Measurements from ENCODE around the gene ZNF568.

The ZNF568 gene

DNA sequence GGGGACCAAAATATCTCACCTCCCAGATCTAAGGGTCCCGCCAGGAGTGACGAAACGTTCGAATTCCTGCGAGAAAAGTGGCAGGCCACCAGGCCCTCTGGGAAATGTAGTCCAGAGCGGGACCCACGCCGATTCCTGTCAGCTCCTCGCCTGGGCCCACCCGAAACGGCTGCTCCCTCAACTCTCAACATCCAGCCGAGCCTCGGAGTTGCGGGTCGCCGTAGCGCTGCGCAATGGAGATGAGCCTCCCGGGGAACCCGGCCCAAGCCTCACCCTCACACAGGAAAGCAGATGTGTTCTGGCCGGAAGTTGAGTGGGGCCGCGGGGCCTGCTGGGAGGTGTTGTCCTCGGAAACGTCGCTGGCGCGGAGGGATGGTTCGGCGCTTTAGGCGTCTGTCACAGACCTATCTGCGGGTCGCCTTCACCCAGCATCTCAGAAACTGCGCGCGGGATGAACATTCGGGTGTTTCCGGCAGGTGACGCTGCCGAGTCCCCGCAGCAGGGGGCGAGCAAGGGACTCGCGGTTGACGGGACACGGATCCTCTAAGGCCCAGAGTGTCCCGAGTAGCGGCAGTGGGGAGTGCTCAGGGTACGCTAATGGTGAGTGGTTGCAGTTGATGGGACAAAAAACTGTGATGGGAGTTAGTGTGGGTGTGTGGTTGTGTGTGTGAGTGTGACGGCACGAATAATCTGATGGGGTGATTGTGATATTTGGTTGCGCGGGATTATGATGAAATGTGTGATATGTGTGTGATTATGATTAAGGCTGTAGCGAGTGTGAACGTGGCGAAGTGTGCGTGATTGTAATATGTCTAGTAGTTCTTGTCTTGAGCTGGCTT is at the start of gene ZNF568, which contains the start of gene ZNF829 (continued):
- TF ChIP-seq, protein P1, sequence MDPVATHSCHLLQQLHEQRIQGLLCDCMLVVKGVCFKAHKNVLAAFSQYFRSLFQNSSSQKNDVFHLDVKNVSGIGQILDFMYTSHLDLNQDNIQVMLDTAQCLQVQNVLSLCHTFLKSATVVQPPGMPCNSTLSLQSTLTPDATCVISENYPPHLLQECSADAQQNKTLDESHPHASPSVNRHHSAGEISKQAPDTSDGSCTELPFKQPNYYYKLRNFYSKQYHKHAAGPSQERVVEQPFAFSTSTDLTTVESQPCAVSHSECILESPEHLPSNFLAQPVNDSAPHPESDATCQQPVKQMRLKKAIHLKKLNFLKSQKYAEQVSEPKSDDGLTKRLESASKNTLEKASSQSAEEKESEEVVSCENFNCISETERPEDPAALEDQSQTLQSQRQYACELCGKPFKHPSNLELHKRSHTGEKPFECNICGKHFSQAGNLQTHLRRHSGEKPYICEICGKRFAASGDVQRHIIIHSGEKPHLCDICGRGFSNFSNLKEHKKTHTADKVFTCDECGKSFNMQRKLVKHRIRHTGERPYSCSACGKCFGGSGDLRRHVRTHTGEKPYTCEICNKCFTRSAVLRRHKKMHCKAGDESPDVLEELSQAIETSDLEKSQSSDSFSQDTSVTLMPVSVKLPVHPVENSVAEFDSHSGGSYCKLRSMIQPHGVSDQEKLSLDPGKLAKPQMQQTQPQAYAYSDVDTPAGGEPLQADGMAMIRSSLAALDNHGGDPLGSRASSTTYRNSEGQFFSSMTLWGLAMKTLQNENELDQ (tag by site-specific recombination; IDR thresholded peaks at IDR 0.05; ENCODE audit: low read depth) = no peak
- no peak; the same call in 1 of the 2 replicates for TF ChIP-seq ZNF394 (tag by site-specific recombination; IDR thresholded peaks at IDR 0.05; ENCODE audit: borderline replicate concordance)
- peak; percentile 99 for TF ChIP-seq ZNF76 (tag by site-specific recombination; IDR thresholded peaks at IDR 0.05; ENCODE audit: borderline replicate concordance, low read depth)
- peak; percentile 45 for TF ChIP-seq ZNF654 (tag by site-specific recombination; IDR thresholded peaks at IDR 0.05; ENCODE audit: low read depth)
- peak; percentile 95 for TF ChIP-seq ZNF169 (tag by site-specific recombination; IDR thresholded peaks at IDR 0.05)
- TF ChIP-seq KLF10 (tag by site-specific recombination; IDR thresholded peaks at IDR 0.05) = no peak
- TF ChIP-seq, protein P2, sequence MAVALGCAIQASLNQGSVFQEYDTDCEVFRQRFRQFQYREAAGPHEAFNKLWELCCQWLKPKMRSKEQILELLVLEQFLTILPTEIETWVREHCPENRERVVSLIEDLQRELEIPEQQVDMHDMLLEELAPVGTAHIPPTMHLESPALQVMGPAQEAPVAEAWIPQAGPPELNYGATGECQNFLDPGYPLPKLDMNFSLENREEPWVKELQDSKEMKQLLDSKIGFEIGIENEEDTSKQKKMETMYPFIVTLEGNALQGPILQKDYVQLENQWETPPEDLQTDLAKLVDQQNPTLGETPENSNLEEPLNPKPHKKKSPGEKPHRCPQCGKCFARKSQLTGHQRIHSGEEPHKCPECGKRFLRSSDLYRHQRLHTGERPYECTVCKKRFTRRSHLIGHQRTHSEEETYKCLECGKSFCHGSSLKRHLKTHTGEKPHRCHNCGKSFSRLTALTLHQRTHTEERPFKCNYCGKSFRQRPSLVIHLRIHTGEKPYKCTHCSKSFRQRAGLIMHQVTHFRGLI (tag by site-specific recombination; IDR thresholded peaks at IDR 0.05) = no peak
- TF ChIP-seq PRDM10 (tag by site-specific recombination; IDR thresholded peaks at IDR 0.05) = peak; percentile 76
- peak; percentile 91 for TF ChIP-seq ZNF423 (tag by site-specific recombination; IDR thresholded peaks at IDR 0.05)
- TF ChIP-seq ZBTB48 (tag by site-specific recombination; IDR thresholded peaks at IDR 0.05) = peak; percentile 99
- TF ChIP-seq SALL2 (tag by site-specific recombination; IDR thresholded peaks at IDR 0.05; ENCODE audit: borderline replicate concordance) = no peak
- TF ChIP-seq, protein P3, sequence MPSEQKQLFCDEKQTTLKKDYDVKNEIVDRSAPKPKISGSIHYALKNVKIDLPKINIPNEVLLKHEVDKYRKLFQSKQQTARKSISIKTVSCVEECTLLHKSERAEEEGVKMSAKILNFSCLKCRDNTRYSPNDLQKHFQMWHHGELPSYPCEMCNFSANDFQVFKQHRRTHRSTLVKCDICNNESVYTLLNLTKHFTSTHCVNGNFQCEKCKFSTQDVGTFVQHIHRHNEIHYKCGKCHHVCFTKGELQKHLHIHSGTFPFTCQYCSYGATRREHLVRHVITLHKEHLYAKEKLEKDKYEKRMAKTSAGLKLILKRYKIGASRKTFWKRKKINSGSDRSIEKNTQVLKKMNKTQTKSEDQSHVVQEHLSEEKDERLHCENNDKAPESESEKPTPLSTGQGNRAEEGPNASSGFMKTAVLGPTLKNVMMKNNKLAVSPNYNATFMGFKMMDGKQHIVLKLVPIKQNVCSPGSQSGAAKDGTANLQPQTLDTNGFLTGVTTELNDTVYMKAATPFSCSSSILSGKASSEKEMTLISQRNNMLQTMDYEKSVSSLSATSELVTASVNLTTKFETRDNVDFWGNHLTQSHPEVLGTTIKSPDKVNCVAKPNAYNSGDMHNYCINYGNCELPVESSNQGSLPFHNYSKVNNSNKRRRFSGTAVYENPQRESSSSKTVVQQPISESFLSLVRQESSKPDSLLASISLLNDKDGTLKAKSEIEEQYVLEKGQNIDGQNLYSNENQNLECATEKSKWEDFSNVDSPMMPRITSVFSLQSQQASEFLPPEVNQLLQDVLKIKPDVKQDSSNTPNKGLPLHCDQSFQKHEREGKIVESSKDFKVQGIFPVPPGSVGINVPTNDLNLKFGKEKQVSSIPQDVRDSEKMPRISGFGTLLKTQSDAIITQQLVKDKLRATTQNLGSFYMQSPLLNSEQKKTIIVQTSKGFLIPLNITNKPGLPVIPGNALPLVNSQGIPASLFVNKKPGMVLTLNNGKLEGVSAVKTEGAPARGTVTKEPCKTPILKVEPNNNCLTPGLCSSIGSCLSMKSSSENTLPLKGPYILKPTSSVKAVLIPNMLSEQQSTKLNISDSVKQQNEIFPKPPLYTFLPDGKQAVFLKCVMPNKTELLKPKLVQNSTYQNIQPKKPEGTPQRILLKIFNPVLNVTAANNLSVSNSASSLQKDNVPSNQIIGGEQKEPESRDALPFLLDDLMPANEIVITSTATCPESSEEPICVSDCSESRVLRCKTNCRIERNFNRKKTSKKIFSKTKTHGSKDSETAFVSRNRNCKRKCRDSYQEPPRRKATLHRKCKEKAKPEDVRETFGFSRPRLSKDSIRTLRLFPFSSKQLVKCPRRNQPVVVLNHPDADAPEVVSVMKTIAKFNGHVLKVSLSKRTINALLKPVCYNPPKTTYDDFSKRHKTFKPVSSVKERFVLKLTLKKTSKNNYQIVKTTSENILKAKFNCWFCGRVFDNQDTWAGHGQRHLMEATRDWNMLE (tag by site-specific recombination; conservative IDR thresholded peaks at IDR 0.05; ENCODE audit: low read depth) = peak; percentile 98
- TF ChIP-seq, protein P4, sequence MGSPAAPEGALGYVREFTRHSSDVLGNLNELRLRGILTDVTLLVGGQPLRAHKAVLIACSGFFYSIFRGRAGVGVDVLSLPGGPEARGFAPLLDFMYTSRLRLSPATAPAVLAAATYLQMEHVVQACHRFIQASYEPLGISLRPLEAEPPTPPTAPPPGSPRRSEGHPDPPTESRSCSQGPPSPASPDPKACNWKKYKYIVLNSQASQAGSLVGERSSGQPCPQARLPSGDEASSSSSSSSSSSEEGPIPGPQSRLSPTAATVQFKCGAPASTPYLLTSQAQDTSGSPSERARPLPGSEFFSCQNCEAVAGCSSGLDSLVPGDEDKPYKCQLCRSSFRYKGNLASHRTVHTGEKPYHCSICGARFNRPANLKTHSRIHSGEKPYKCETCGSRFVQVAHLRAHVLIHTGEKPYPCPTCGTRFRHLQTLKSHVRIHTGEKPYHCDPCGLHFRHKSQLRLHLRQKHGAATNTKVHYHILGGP (tag by site-specific recombination; IDR thresholded peaks at IDR 0.05) = no peak; the same call in 1 of the 2 replicates
- peak; percentile 95 for TF ChIP-seq ZNF561 (tag by site-specific recombination; IDR thresholded peaks at IDR 0.05; ENCODE audit: borderline replicate concordance)
- TF ChIP-seq ZNF223 (tag by site-specific recombination; IDR thresholded peaks at IDR 0.05) = no peak
- TF ChIP-seq ZFP69B (tag by site-specific recombination; IDR thresholded peaks at IDR 0.05) = peak; percentile 91
- TF ChIP-seq ZNF664 (tag by site-specific recombination; IDR thresholded peaks at IDR 0.05) = peak; percentile 32; the same call in 1 of the 2 replicates
- TF ChIP-seq ZNF658 (tag by site-specific recombination; IDR thresholded peaks at IDR 0.05) = peak; percentile 89; the same call in 1 of the 2 replicates
- TF ChIP-seq KLF1 (tag by site-specific recombination; IDR thresholded peaks at IDR 0.05) = peak; percentile 51
- TF ChIP-seq ZNF791 (tag by site-specific recombination; IDR thresholded peaks at IDR 0.05) = 0 out of 2 replicates have a peak, but pooled peaks have one; percentile 75
- TF ChIP-seq YY1 (tag by site-specific recombination; IDR thresholded peaks at IDR 0.05) = no peak; the same call in none of the 2 replicates
- TF ChIP-seq, protein P5, sequence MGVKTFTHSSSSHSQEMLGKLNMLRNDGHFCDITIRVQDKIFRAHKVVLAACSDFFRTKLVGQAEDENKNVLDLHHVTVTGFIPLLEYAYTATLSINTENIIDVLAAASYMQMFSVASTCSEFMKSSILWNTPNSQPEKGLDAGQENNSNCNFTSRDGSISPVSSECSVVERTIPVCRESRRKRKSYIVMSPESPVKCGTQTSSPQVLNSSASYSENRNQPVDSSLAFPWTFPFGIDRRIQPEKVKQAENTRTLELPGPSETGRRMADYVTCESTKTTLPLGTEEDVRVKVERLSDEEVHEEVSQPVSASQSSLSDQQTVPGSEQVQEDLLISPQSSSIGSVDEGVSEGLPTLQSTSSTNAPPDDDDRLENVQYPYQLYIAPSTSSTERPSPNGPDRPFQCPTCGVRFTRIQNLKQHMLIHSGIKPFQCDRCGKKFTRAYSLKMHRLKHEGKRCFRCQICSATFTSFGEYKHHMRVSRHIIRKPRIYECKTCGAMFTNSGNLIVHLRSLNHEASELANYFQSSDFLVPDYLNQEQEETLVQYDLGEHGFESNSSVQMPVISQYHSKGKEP (tag by site-specific recombination; IDR thresholded peaks at IDR 0.05) = no peak

Data from HEK293 (cell line).